GM23338 (cell line): Measurements from ENCODE around the gene VEGFC. TPM values are rescaled to one million over a fixed set of nuclear protein-coding genes. Genes with fewer than 3 reads are reported as not detected.

Experiments
- ATAC-seq: fragments of 200-7000 bp; cut with Tn5 transposase; 3 replicates; pipeline ENCODE4 v1.9.1; 2020
- DNase-seq: peaks from one replicate; pipeline ENCODE4 v3.0.0-alpha.2; 2015; ENCODE audit warnings: low spot score
- H2AFZ ChIP-seq: fragments of 200-600 bp; sonication (generic); 2 replicates; pipeline ENCODE4 v1.8.0; 2016; ENCODE audit warnings: antibody characterized with exemption, mild to moderate bottlenecking, moderate library complexity
- H3F3A ChIP-seq: fragments of 200-600 bp; sonication (generic); replicated peaks from 2 replicates; pipeline ENCODE4 v1.8.0; 2017; ENCODE audit warnings: antibody characterized with exemption, mixed run types, low read depth
- H3K27ac ChIP-seq: fragments of 200-600 bp; sonication (generic); 2 replicates; pipeline ENCODE4 v1.6.1; 2016; ENCODE audit warnings: low read depth
- H3K27me3 ChIP-seq: fragments of 200-600 bp; sonication (generic); 2 replicates; pipeline ENCODE4 v1.8.0; 2016; ENCODE audit warnings: mild to moderate bottlenecking, mixed run types, moderate library complexity; ENCODE audit not compliant: insufficient read depth
- H3K36me3 ChIP-seq: fragments of 200-600 bp; sonication (generic); 2 replicates; pipeline ENCODE4 v1.8.0; 2016; ENCODE audit warnings: mild to moderate bottlenecking; ENCODE audit not compliant: insufficient read depth
- H3K4me1 ChIP-seq: fragments of 200-600 bp; sonication (generic); 2 replicates; pipeline ENCODE4 v1.8.0; 2016; ENCODE audit warnings: mild to moderate bottlenecking, moderate library complexity; ENCODE audit not compliant: insufficient read depth
- H3K4me2 ChIP-seq: fragments of 200-600 bp; sonication (generic); 2 replicates; pipeline ENCODE4 v1.7.1; 2017; ENCODE audit warnings: mixed run types
- H3K4me3 ChIP-seq: fragments of 200-600 bp; sonication (generic); 2 replicates; pipeline ENCODE4 v1.6.1; 2016; ENCODE audit warnings: mixed run types
- H3K79me2 ChIP-seq: fragments of 200-600 bp; sonication (generic); replicated peaks from 2 replicates; pipeline ENCODE4 v1.8.0; 2017; ENCODE audit warnings: mild to moderate bottlenecking; ENCODE audit not compliant: insufficient read depth
- H3K9me2 ChIP-seq: fragments of 200-600 bp; sonication (generic); 2 replicates; pipeline ENCODE4 v1.8.0; 2017; ENCODE audit not compliant: insufficient read depth
- H4K20me1 ChIP-seq: fragments of 200-600 bp; sonication (generic); replicated peaks from 2 replicates; pipeline ENCODE4 v1.8.0; 2017; ENCODE audit warnings: mild to moderate bottlenecking; ENCODE audit not compliant: insufficient read depth
- H3K27ac Mint-ChIP-seq: 2 replicates; pipeline ENCODE4 v1.8.0; 2020; ENCODE audit warnings: inconsistent platforms, mild to moderate bottlenecking, moderate library complexity, mixed read lengths
- H3K27me3 Mint-ChIP-seq: 3 replicates; pipeline ENCODE4 v1.8.0; 2022; ENCODE audit warnings: low read depth, mild to moderate bottlenecking, moderate library complexity, mixed read lengths, inconsistent platforms; ENCODE audit not compliant: insufficient read depth, poor library complexity
- H3K36me3 Mint-ChIP-seq: 3 replicates; pipeline ENCODE4 v1.8.0; 2021; ENCODE audit warnings: low read depth, mild to moderate bottlenecking, inconsistent platforms, moderate library complexity, mixed read lengths
- H3K4me1 Mint-ChIP-seq: 3 replicates; pipeline ENCODE4 v1.8.0; 2020; ENCODE audit warnings: mild to moderate bottlenecking, inconsistent platforms, mixed read lengths
- H3K4me3 Mint-ChIP-seq: 3 replicates; pipeline ENCODE4 v1.8.0; 2021; ENCODE audit warnings: moderate library complexity, mild to moderate bottlenecking, inconsistent platforms, mixed read lengths
- H3K9me3 Mint-ChIP-seq: 3 replicates; pipeline ENCODE4 v1.8.0; 2020; ENCODE audit warnings: moderate library complexity, mild to moderate bottlenecking, inconsistent platforms, mixed read lengths
- CREB1 ChIP-seq: fragments of 250-450 bp; sonication (Bioruptor Pico); IDR thresholded peaks from 2 replicates; pipeline ENCODE4 v1.5.0; 2020; ENCODE audit warnings: low read depth, mild to moderate bottlenecking, moderate library complexity
- CTCF ChIP-seq, 2 experiments: fragments of 200-600 bp in 1 of 2; sonication (generic) in 1 of 2; conservative IDR thresholded peaks; 2 replicates each; pipeline versions ENCODE4 v1.5.1 to v1.6.1; 2016 to 2017; ENCODE audit warnings: antibody characterized with exemption in 2 of 2, low read depth in 2 of 2, mild to moderate bottlenecking in 2 of 2, moderate library complexity in 1 of 2
- EZH2 ChIP-seq: fragments of 200-600 bp; sonication (generic); IDR thresholded peaks from one replicate; pipeline ENCODE4 v1.8.0; 2017; ENCODE audit warnings: antibody characterized with exemption, mild to moderate bottlenecking, low read depth; ENCODE audit not compliant: unreplicated experiment
- EZH2phosphoT487 ChIP-seq: fragments of 200-600 bp; sonication (generic); IDR thresholded peaks from one replicate; pipeline ENCODE4 v1.8.1; 2018; ENCODE audit warnings: antibody characterized with exemption; ENCODE audit not compliant: unreplicated experiment
- JUNB ChIP-seq: IDR thresholded peaks from one replicate; pipeline ENCODE4 v1.6.1; 2016; ENCODE audit warnings: antibody characterized with exemption; ENCODE audit not compliant: unreplicated experiment
- NANOG ChIP-seq: IDR thresholded peaks from 2 replicates; pipeline ENCODE4 v1.6.1; 2016; ENCODE audit warnings: antibody characterized with exemption, borderline replicate concordance
- POLR2AphosphoS5 ChIP-seq: IDR thresholded peaks from 2 replicates; pipeline ENCODE4 v1.6.1; 2016; ENCODE audit warnings: antibody characterized with exemption, low read depth
- STAT1 ChIP-seq: IDR thresholded peaks from one replicate; pipeline ENCODE4 v1.6.1; 2016; ENCODE audit warnings: antibody characterized with exemption; ENCODE audit not compliant: unreplicated experiment
- ZNF114 ChIP-seq: fragments of 250-450 bp; sonication (Bioruptor Pico); IDR thresholded peaks from 2 replicates; pipeline ENCODE4 v1.5.0; 2020; ENCODE audit warnings: mild to moderate bottlenecking, moderate library complexity
- ZNF331 ChIP-seq: fragments of 250-450 bp; sonication (Bioruptor Pico); IDR thresholded peaks from 2 replicates; pipeline ENCODE4 v1.5.0; 2020; ENCODE audit warnings: low read depth, mild to moderate bottlenecking, moderate library complexity
- ZNF462 ChIP-seq: fragments of 250-450 bp; sonication (Bioruptor Pico); IDR thresholded peaks from 2 replicates; pipeline ENCODE4 v1.5.0; 2020; ENCODE audit warnings: mild to moderate bottlenecking, moderate library complexity
- polyA plus RNA-seq: library from polyadenylated mRNA; unstranded; fragments of >200 nt; fragmentation: Nextera tagmentation; extraction: Ambion mirVana; gene quantifications from 2 replicates; pipeline ENCODE4 v1.2.1, GENCODE V29; 2016
- total RNA-seq: library from RNA; depleted of rRNA; stranded (reverse); fragments of >200 nt; shearing (Covaris generic); gene quantifications from 2 replicates; pipeline ENCODE4 v1.2.3, GENCODE V29; 2014
- TF ChIP-seq, protein P1 (sequence below): IDR thresholded peaks from one replicate; pipeline ENCODE4 v1.6.1; 2018; ENCODE audit warnings: antibody characterized with exemption; ENCODE audit not compliant: unreplicated experiment
- TF ChIP-seq, protein P2 (sequence below): IDR thresholded peaks from 2 replicates; pipeline ENCODE4 v1.6.1; 2016; ENCODE audit warnings: antibody characterized with exemption

VEGFC gene
- total and polyA plus RNA-seq, 2 experiments from 2014 or later = 0.87 to 1.1 TPM

DNA sequence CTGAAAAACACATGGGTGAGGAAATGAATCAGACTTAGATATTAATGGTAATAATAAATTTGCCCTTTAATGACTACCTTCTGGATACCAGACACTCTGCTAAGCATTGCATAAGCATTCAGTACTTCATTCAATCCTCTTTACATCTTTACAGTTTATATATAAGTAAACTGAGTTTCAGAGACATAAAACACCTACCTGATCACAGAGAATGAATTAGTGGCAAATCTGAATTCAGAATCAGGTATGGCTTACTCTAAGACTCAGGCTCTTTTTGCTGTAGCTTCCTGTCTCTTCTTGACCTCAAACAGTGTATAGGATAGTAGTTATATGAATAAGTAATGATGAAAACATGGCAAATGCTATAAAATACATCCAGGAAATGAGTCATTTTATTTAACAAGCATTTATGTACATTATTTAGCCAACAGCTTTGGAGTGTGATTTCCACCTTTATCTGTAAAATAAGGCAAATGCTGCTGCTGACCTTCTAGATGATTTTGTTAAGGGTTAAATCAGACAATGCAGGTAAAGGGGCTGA, 83.9 kb downstream of the VEGFC start:
- Histone ChIP-seq H3K27ac (no peak overlapping the region), H3K9me2 (no peaks in the 10 kb centered on the region), H3K4me2 (no peak overlapping the region), H2AFZ (no peak overlapping the region), H3K4me1 (no peaks in the 10 kb centered on the region), H3K27me3 (no peaks in the 10 kb centered on the region), H3K4me3 (no peak overlapping the region), H3F3A (no peaks in the 10 kb centered on the region), H3K36me3 (no peaks in the 10 kb centered on the region), H3K79me2 (no peaks in the 10 kb centered on the region), H4K20me1 (no peaks in the 10 kb centered on the region)
- Mint-ChIP-seq H3K36me3 (peaks cover 4% of the 10 kb centered on the region; the same call in 1 of the 3 replicates), H3K27me3 (peaks cover 1% of the 10 kb centered on the region), H3K9me3 (peaks cover 5% of the 10 kb centered on the region), H3K4me1 (no peaks in the 10 kb centered on the region), H3K27ac (no peak overlapping the region), H3K4me3 (no peak overlapping the region)
- DNase-seq (no peak), ATAC-seq (no peak)
- TF ChIP-seq POLR2AphosphoS5 = no peak
- no peak for TF ChIP-seq ZNF462 (CRISPR knock-in tag)
- TF ChIP-seq STAT1 = no peak
- no peak for TF ChIP-seq ZNF331
- TF ChIP-seq EZH2phosphoT487 = no peak
- no peak for TF ChIP-seq ZNF114 (CRISPR knock-in tag)
- TF ChIP-seq, protein P1, sequence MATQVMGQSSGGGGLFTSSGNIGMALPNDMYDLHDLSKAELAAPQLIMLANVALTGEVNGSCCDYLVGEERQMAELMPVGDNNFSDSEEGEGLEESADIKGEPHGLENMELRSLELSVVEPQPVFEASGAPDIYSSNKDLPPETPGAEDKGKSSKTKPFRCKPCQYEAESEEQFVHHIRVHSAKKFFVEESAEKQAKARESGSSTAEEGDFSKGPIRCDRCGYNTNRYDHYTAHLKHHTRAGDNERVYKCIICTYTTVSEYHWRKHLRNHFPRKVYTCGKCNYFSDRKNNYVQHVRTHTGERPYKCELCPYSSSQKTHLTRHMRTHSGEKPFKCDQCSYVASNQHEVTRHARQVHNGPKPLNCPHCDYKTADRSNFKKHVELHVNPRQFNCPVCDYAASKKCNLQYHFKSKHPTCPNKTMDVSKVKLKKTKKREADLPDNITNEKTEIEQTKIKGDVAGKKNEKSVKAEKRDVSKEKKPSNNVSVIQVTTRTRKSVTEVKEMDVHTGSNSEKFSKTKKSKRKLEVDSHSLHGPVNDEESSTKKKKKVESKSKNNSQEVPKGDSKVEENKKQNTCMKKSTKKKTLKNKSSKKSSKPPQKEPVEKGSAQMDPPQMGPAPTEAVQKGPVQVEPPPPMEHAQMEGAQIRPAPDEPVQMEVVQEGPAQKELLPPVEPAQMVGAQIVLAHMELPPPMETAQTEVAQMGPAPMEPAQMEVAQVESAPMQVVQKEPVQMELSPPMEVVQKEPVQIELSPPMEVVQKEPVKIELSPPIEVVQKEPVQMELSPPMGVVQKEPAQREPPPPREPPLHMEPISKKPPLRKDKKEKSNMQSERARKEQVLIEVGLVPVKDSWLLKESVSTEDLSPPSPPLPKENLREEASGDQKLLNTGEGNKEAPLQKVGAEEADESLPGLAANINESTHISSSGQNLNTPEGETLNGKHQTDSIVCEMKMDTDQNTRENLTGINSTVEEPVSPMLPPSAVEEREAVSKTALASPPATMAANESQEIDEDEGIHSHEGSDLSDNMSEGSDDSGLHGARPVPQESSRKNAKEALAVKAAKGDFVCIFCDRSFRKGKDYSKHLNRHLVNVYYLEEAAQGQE = no peak
- no peak for TF ChIP-seq EZH2
- TF ChIP-seq, protein P2, sequence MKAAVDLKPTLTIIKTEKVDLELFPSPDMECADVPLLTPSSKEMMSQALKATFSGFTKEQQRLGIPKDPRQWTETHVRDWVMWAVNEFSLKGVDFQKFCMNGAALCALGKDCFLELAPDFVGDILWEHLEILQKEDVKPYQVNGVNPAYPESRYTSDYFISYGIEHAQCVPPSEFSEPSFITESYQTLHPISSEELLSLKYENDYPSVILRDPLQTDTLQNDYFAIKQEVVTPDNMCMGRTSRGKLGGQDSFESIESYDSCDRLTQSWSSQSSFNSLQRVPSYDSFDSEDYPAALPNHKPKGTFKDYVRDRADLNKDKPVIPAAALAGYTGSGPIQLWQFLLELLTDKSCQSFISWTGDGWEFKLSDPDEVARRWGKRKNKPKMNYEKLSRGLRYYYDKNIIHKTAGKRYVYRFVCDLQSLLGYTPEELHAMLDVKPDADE = no peak
- TF ChIP-seq NANOG = no peak
- TF ChIP-seq CTCF (conservative IDR thresholded peaks at IDR 0.05; ENCODE audit: low read depth in 2 of 2) = no peak
- TF ChIP-seq CREB1 (CRISPR knock-in tag) = no peak
- no peak for TF ChIP-seq JUNB
